ENCODE measurements around the gene CD163L1. TPM values are rescaled to one million over a fixed set of nuclear protein-coding genes. Genes with fewer than 3 reads are reported as not detected.

CD163L1 gene
- total RNA-seq, 4 donors from 2014 or later, result 0.54 to 3.8 (median 2.0) TPM

- Histone ChIP-seq H3K4me3 (replicated peaks in 1 of 3) (no peak overlapping the region), H3K36me3 (no peaks in the 10 kb centered on the region), H3K27me3 (no peaks in the 10 kb centered on the region), H3K9me3 (no peaks in the 10 kb centered on the region), H3K4me1 (no peaks in the 10 kb centered on the region), H3K27ac (no peak overlapping the region)
- TF ChIP-seq CTCF (IDR thresholded peaks at IDR 0.05) (no peak), POLR2A (IDR thresholded peaks at IDR 0.05) (no peak)
- WGBS, 2 donors, result 88 to 92% methylated on average over 3 of the region's 3 CpGs
- DNase-seq, result no peak
- intact Hi-C loops (cut with DNase I), result no loop called here
Measured at GRCh38 chr12:7396418-7396817, 47.5 kb downstream of the CD163L1 start.

- TF ChIP-seq POLR2A (IDR thresholded peaks at IDR 0.05), result no peak
- DNase-seq, result no peak
- Histone ChIP-seq H3K9me3 (no peaks in the 10 kb centered on the region), H3K36me3 (no peaks in the 10 kb centered on the region), H3K27ac (no peak overlapping the region), H3K4me1 (no peaks in the 10 kb centered on the region), H3K27me3 (no peaks in the 10 kb centered on the region), H3K4me3 (replicated peaks in 1 of 3) (no peak overlapping the region)
- intact Hi-C loops (cut with DNase I), result no loop called here
- WGBS, 2 donors, result 86 to 90% methylated on average over 5 of the region's 5 CpGs
Measured at GRCh38 chr12:7395950-7396349, 48.0 kb downstream of the CD163L1 start.

DNA sequence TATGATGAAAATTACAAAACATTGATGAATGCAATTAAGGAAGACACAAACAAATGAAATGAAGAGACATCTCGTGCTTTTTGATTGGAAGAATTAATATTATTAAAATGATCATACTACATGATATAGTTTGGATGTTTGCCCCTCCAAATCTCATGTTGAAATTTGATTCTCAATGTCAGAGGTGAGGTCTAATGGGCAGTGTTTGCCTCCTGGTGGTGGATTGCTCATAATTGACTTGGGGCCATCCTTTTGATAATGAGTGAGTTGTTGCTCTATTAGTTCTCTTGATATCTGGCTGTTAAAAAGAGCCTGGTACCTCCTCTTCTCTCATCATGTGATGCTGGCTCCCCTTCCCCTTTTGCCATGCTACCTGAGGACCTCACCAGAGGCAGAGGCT, 56.7 kb downstream of the CD163L1 start:
- intact Hi-C loops (cut with DNase I), result no loop called here
- Histone ChIP-seq H3K27ac (no peak overlapping the region), H3K4me3 (replicated peaks in 1 of 3) (no peak overlapping the region), H3K27me3 (no peaks in the 10 kb centered on the region), H3K4me1 (no peaks in the 10 kb centered on the region), H3K36me3 (no peaks in the 10 kb centered on the region), H3K9me3 (no peaks in the 10 kb centered on the region)
- DNase-seq, result no peak
- TF ChIP-seq CTCF (IDR thresholded peaks at IDR 0.05), result no peak
- TF ChIP-seq POLR2A (IDR thresholded peaks at IDR 0.05), result no peak
- 76 to 83% methylated on average over 1 of the region's 1 CpG for WGBS, 2 donors

GRCh38 chr12:7383157-7383556, 60.8 kb downstream of the CD163L1 start:
- intact Hi-C loops (cut with DNase I), result no loop called here
- TF ChIP-seq CTCF (IDR thresholded peaks at IDR 0.05) (no peak), POLR2A (IDR thresholded peaks at IDR 0.05) (no peak)
- no peaks in the 10 kb centered on the region for H3K9me3 ChIP-seq
- no peak overlapping the region for H3K27ac ChIP-seq
- H3K4me3 ChIP-seq (replicated peaks in 1 of 3), result no peak overlapping the region
- DNase-seq, result no peak
- no peaks in the 10 kb centered on the region for H3K36me3 ChIP-seq
- H3K27me3 ChIP-seq, result no peaks in the 10 kb centered on the region
- no peaks in the 10 kb centered on the region for H3K4me1 ChIP-seq
- 83 to 100% methylated on average over 1 of the region's 1 CpG for WGBS, 2 donors

- WGBS, 2 donors, result 67 to 83% methylated on average over 1 of the region's 1 CpG
- H3K9me3 ChIP-seq, result no peaks in the 10 kb centered on the region
- no peaks in the 10 kb centered on the region for H3K4me1 ChIP-seq
- H3K27me3 ChIP-seq, result no peaks in the 10 kb centered on the region
- no peak overlapping the region for H3K27ac ChIP-seq
- H3K36me3 ChIP-seq, result no peaks in the 10 kb centered on the region
- TF ChIP-seq CTCF (IDR thresholded peaks at IDR 0.05), result no peak
- TF ChIP-seq POLR2A (IDR thresholded peaks at IDR 0.05), result no peak
- no peak for DNase-seq
- intact Hi-C loops (cut with DNase I), result no loop called here
- no peak overlapping the region for H3K4me3 ChIP-seq (replicated peaks in 1 of 3)
Measured at GRCh38 chr12:7376196-7376595, 67.8 kb downstream of the CD163L1 start.

DNA sequence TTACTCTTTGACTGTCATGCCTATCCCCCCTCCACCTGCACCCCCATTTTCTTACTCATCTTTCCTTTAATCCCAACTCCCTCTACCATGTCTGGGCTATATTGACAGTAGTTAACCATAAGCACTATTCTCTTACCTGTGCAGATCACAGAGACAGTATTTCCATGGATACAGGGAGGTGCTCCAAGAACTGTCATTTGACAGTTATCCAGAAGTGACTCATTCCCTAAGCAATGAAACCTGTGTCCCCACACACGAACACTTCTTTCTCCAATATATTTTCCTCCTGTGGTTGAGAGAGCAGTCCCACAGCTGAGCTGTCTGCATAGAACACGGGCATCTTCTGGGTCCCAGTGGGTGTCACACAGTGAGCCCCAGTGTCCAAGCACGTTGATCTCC, 68.8 kb downstream of the CD163L1 start:
- no peak for DNase-seq

More for the DNA sequence above, 68.8 kb downstream of the CD163L1 start:
- Histone ChIP-seq H3K4me1 (no peaks in the 10 kb centered on the region), H3K9me3 (no peaks in the 10 kb centered on the region), H3K27me3 (no peaks in the 10 kb centered on the region), H3K4me3 (replicated peaks in 1 of 3) (no peak overlapping the region), H3K27ac (no peak overlapping the region), H3K36me3 (no peaks in the 10 kb centered on the region)
- intact Hi-C loops (cut with DNase I), result no loop called here
- WGBS, 2 donors, result 83 to 85% methylated on average over 3 of the region's 3 CpGs
- TF ChIP-seq POLR2A (IDR thresholded peaks at IDR 0.05) (no peak), CTCF (IDR thresholded peaks at IDR 0.05) (no peak)
